Measurements from ENCODE around the gene YAP1.

YAP1 gene

DNA sequence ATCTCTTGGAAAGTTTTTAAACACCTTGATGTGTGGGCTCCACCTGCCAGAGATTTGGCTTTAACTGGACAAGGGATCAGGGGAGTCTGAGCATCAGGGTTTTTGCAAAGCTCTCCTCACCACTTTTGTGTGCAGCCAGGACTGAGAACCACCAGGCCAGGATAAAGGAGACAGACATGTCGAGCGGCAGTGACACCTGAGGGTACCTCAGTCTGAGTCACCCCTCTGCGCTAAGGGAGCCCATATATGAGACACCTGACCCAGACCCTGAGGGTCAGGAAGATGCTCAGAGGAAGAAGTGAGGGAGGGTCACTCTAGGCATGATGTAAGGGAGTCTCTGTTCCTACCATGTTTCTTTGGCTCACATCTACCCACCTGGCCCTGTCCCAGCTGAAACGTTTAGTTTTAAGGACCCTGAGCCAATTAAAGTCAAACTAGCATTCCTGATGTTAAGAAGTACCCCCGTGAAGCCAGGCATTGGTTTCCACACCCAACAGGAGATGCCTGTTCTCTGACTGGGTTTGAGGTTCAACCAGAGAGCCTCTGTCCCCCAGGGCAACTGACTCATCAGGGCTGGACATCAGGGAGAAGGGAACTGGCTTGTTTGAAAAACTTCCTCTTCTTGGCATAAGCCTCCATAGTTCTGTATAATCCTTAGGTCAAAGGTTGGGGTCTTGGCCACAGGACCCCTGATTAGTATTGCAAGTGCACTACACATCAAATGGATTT is 134.6 kb downstream of the YAP1 start:
- no peak overlapping the region for H3K27ac ChIP-seq (replicated peaks)
- TF ChIP-seq, protein P1, sequence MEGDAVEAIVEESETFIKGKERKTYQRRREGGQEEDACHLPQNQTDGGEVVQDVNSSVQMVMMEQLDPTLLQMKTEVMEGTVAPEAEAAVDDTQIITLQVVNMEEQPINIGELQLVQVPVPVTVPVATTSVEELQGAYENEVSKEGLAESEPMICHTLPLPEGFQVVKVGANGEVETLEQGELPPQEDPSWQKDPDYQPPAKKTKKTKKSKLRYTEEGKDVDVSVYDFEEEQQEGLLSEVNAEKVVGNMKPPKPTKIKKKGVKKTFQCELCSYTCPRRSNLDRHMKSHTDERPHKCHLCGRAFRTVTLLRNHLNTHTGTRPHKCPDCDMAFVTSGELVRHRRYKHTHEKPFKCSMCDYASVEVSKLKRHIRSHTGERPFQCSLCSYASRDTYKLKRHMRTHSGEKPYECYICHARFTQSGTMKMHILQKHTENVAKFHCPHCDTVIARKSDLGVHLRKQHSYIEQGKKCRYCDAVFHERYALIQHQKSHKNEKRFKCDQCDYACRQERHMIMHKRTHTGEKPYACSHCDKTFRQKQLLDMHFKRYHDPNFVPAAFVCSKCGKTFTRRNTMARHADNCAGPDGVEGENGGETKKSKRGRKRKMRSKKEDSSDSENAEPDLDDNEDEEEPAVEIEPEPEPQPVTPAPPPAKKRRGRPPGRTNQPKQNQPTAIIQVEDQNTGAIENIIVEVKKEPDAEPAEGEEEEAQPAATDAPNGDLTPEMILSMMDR (IDR thresholded peaks at IDR 0.05; ENCODE audit: insufficient read depth, low read length): no peak
- DNase-seq (ENCODE audit: low read depth in 1 of 2, low spot score in 1 of 2): no peak
- H3K27me3 ChIP-seq (ENCODE audit: insufficient read depth, poor library complexity, severe bottlenecking): no peaks in the 10 kb centered on the region
- no peak overlapping the region for H3K4me3 ChIP-seq (replicated peaks; ENCODE audit: insufficient read depth, low read length)

DNA sequence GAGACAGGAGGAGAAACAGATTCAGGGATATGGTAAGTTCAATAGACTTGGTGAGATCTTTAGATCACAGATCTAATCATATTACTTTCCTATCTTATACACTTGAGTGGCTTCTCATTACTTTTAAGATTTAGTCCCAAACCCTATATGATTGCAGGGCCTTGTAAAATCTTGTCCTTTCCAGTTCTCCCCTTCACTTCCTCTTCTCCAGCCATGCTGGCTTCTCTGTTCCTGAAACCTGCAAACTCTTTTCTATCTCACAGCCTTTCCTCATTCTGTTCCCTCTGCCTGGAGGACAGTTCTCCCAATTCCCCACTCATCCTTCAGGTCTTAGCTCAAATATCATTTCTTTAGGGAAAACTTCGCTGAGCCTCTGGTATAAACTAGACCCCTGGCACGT is 141.2 kb downstream of the YAP1 start:
- H3K4me3 ChIP-seq (replicated peaks; ENCODE audit: insufficient read depth, low read length): no peak overlapping the region
- DNase-seq (ENCODE audit: low read depth in 1 of 2, low spot score in 1 of 2): no peak
- no peaks in the 10 kb centered on the region for H3K27me3 ChIP-seq (ENCODE audit: insufficient read depth, poor library complexity, severe bottlenecking)
- TF ChIP-seq, protein P1 (IDR thresholded peaks at IDR 0.05; ENCODE audit: insufficient read depth, low read length): no peak
- TF ChIP-seq SPI1 (IDR thresholded peaks at IDR 0.05; ENCODE audit: borderline replicate concordance, low read depth): peak; percentile 81
- no peak overlapping the region for H3K27ac ChIP-seq (replicated peaks)

DNA sequence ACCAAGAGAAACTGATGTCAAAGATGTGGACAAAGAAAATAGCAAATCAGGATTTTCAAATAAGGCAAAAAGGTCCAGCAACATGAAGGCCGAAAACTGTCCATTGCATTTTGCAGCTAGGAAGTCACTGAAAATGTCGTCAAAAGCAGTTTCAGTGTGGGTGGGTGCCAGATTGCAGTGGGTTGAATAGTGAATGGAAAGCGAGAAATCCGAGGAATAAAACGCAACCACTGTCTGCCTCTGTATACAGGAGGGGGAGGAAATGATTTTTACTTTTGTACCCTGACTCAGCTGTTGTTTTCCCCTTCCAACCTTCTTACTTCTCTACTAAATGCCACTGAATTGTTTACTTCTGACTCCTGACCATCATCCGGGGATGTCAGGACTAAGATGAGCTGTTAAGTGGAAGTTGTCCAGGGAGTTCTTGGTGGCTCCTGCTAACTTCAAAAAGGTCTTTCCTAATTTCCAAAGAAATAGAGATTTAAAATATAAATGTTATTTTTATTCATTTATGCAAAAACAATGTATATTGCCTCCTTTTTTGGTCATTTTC is 142.2 kb downstream of the YAP1 start:
- TF ChIP-seq, protein P1 (IDR thresholded peaks at IDR 0.05; ENCODE audit: insufficient read depth, low read length): no peak
- TF ChIP-seq, protein P2, sequence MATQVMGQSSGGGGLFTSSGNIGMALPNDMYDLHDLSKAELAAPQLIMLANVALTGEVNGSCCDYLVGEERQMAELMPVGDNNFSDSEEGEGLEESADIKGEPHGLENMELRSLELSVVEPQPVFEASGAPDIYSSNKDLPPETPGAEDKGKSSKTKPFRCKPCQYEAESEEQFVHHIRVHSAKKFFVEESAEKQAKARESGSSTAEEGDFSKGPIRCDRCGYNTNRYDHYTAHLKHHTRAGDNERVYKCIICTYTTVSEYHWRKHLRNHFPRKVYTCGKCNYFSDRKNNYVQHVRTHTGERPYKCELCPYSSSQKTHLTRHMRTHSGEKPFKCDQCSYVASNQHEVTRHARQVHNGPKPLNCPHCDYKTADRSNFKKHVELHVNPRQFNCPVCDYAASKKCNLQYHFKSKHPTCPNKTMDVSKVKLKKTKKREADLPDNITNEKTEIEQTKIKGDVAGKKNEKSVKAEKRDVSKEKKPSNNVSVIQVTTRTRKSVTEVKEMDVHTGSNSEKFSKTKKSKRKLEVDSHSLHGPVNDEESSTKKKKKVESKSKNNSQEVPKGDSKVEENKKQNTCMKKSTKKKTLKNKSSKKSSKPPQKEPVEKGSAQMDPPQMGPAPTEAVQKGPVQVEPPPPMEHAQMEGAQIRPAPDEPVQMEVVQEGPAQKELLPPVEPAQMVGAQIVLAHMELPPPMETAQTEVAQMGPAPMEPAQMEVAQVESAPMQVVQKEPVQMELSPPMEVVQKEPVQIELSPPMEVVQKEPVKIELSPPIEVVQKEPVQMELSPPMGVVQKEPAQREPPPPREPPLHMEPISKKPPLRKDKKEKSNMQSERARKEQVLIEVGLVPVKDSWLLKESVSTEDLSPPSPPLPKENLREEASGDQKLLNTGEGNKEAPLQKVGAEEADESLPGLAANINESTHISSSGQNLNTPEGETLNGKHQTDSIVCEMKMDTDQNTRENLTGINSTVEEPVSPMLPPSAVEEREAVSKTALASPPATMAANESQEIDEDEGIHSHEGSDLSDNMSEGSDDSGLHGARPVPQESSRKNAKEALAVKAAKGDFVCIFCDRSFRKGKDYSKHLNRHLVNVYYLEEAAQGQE (IDR thresholded peaks at IDR 0.05; ENCODE audit: insufficient replicate concordance, low read depth): no peak
- TF ChIP-seq GABPA (IDR thresholded peaks at IDR 0.05; ENCODE audit: low read depth): no peak
- no peak for TF ChIP-seq POLR2AphosphoS5 (IDR thresholded peaks at IDR 0.05; ENCODE audit: low read depth)
- no peak for TF ChIP-seq SPI1 (IDR thresholded peaks at IDR 0.05; ENCODE audit: borderline replicate concordance, low read depth)
- Histone ChIP-seq H3K27me3 (ENCODE audit: insufficient read depth, poor library complexity, severe bottlenecking) (no peaks in the 10 kb centered on the region), H3K27ac (replicated peaks) (no peak overlapping the region), H3K4me3 (replicated peaks; ENCODE audit: insufficient read depth, low read length) (no peak overlapping the region)
- no peak for DNase-seq (ENCODE audit: low read depth in 1 of 2, low spot score in 1 of 2)

DNA sequence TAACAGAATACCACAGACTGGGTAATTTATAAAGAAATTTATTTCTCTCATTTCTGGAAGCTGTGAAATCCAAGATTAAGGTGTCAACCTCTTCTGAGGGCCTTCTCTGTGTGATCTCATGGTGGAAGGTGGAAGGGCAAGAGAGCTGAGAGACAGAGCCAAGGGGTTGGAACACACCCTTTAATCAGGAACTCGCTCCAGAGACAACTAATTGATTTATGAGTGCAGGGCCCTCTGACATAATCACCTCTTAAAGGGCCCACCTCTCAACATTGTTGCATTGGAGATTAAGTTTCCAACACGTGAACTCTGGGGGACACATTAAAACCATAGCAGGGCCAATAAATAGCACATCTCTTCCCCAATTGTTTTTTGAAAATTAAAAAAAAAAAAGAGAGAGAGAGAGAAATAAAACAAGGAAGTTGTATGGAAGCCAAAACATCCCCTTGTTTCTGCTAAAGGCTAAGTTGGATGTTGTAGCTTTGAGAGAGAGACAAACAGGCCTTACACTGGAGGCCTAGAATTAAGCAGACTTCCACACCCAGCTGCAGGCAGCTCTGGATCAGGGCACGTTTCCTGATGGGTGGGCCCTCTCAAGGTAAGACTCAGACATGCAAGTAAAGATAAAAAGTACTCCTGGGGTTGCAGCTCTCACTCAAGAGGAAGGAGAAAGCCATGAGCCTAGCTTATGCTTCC is 142.9 kb downstream of the YAP1 start:
- no peaks in the 10 kb centered on the region for H3K27me3 ChIP-seq (ENCODE audit: insufficient read depth, poor library complexity, severe bottlenecking)
- DNase-seq (ENCODE audit: low read depth in 1 of 2, low spot score in 1 of 2): no peak
- no peak overlapping the region for H3K4me3 ChIP-seq (replicated peaks; ENCODE audit: insufficient read depth, low read length)
- H3K27ac ChIP-seq (replicated peaks): no peak overlapping the region
- TF ChIP-seq, protein P1 (IDR thresholded peaks at IDR 0.05; ENCODE audit: insufficient read depth, low read length): no peak
- TF ChIP-seq POLR2AphosphoS5 (IDR thresholded peaks at IDR 0.05; ENCODE audit: low read depth) (no peak), GABPA (IDR thresholded peaks at IDR 0.05; ENCODE audit: low read depth) (no peak), SPI1 (IDR thresholded peaks at IDR 0.05; ENCODE audit: borderline replicate concordance, low read depth) (no peak)
- TF ChIP-seq, protein P2 (IDR thresholded peaks at IDR 0.05; ENCODE audit: insufficient replicate concordance, low read depth): no peak

All from HL-60 (cell line).